HG02623 (cell line): ENCODE data around the gene NACA.
A peak's percentile ranks its signal among the peaks of the same experiment; 100 is the strongest.
"Not testable (repeated sequence)": the region's sequence is repeated elsewhere in the genome, so short reads cannot be mapped to it uniquely, and the experiment has no call there.

Experiments used
- ATAC-seq: cut with Tn5 transposase; IDR thresholded peaks from one replicate; pipeline ENCODE4 v1.9.1; 2021; ENCODE audit warnings: moderate library complexity; ENCODE audit not compliant: unreplicated experiment

NACA gene

GRCh38 chr12:56724972-56725722, at the start of gene NACA:
NACA (minus strand) TSS chr12:56725299; CDS start chr12:56724521, 778 bp downstream.
- peak; percentile 95 for ATAC-seq

DNA sequence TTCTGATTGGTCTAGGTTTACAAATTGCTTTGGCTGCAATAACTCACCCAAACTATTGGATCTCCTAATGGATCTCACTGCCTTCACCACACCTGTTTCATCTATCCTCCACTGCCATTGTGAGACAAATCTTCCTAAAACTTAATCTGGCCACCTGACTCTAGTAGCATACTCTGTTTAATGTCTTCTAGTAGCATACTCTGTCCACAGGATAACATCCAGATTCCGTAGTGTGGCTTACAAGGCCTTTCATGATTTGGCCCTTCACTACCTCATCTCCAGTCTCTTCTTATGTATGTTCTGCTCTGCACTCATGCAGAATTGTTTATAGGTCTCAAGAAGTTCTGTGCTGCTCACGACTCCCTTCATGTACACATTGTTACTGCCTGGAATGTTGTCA, 48.0 kb upstream of the NACA start:
- ATAC-seq, result no peak

- no peak for ATAC-seq
Observed at GRCh38 chr12:56772625-56773024, 47.5 kb upstream of the NACA start.

DNA sequence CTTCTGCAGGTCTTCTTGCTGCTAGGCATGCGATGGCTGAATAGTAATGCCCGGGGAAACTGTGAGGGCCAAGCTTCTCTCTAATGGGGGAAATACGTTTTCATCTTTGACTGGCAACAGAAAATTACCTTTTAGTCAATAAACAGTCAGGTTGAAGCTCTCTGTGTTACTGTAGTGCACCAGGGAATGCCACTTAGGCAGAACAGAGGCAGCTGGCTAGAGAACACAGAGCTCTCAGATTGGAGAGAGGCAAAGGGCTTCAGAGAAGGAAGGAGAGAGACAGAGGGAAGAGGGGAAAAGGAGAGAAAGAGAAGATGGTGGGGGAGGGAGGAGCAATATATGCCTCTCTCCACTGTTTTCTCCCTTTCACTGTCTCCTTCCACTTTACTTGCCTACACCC, 44.8 kb upstream of the NACA start:
- no peak for ATAC-seq

DNA sequence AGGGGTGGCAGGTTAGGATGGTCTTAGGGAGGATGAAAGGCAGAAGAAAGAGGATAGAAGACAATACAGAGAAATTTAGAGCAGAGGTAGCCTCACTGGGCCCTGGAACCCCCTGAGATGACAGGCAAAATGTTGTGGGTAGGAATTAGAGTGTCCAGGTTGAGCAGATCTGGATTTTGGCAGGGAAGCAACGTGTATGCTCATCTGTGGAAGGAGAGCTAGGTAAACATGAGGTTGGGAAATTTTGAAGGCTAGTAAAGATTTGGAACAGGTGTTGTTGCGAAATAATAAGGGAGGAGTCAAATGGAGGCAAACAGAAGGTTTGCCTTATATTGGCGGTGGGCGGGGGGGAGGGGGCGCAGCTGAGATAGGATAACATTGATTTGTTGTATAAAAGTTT, 43.3 kb upstream of the NACA start:
- ATAC-seq, result no peak

DNA sequence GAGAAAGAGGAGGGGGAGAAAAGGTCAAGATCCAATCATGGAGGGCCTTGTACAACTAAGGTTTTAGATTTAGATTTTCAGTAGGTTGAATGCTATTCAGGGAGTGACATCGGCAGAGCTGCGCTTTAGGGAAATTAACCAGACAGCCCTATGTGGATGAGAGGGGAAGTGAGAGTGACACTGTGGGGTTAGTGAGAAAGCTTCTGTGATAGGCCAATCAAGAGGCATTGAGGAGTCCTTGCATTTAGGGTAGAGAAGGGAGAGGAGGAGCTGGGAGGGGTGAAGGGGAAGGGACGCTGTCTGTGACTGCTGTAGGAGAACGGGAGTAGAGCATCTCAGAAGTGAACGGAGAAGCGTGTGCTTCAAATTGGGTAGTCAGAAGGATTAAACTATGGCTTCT, 41.4 kb upstream of the NACA start:
- ATAC-seq, result peak; percentile 98

GRCh38 chr12:56763753-56764657, 38.9 kb upstream of the NACA start:
- no peak for ATAC-seq

DNA sequence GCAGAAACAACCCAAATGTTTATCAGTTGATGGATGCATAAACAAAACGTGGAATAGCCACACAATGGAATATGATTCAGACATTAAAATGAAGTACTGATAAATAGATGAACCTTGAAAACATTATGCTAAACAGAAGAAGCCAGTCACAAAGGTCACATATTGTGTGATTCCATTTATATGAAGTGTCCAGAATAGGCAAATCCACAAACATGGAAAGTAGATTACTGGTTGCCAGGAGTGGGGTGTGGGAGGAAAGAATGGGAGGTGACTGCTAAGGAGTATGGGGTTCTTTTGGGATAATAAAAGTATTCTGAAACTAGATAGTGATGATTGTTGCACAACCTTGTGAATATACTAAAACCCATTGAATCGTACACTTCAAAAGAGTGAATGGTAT, 36.7 kb upstream of the NACA start:
- no peak for ATAC-seq

- ATAC-seq, result no peak
Observed at GRCh38 chr12:56760460-56760859, 35.4 kb upstream of the NACA start.

DNA sequence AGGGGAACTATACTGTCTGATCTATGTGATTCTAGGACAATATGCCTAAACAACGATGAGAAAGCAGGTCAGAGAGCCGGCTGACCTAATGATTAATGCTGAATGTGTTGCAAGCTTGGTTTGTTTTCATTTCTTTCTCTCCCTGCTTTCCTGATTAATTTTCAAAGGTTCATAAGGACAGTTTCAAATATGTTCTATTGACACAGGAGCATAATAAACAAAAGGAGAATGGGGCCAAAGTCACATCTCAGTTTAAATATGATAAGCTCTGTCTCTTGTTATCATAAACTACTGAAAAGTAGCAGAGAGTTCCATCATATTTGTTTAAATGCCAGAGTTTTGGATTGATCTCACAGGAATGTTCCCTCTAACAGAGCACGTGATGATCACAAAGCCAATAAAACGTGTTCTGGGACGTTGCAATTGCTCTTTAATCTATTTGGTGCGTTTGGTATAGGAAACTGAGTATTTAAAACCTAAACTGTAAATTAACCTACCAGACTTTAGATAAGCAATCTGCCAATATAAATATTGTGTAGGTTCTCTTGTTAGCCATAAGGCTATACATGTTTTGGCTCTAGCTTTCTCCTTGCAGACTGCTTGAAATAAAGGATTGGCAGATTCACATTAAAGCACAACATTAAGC, 34.3 kb upstream of the NACA start:
- ATAC-seq, result no peak

- no peak for ATAC-seq
Observed at GRCh38 chr12:56758728-56759262, 33.7 kb upstream of the NACA start.

DNA sequence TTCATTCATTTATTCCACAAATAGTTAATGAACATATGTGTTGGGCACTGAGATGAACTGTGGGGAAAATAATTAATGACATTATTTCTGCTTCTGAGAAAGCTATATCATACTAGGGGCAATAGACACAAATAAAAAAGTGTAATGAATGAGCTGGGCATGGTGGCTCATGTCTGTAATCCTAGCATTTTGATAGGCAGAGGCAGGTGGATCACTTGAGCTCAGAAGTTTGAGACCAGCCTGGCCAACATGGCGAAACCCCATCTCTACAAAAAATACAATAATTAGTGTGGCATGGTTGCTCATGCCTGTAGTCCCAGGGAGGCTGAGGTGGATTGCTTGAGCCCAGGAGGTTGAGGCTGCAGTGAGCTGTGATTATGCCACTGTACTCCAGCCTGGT, 32.9 kb upstream of the NACA start:
- not testable (repeated sequence) for ATAC-seq

- no peak for ATAC-seq
Observed at GRCh38 chr12:56753566-56753965, 28.5 kb upstream of the NACA start.

DNA sequence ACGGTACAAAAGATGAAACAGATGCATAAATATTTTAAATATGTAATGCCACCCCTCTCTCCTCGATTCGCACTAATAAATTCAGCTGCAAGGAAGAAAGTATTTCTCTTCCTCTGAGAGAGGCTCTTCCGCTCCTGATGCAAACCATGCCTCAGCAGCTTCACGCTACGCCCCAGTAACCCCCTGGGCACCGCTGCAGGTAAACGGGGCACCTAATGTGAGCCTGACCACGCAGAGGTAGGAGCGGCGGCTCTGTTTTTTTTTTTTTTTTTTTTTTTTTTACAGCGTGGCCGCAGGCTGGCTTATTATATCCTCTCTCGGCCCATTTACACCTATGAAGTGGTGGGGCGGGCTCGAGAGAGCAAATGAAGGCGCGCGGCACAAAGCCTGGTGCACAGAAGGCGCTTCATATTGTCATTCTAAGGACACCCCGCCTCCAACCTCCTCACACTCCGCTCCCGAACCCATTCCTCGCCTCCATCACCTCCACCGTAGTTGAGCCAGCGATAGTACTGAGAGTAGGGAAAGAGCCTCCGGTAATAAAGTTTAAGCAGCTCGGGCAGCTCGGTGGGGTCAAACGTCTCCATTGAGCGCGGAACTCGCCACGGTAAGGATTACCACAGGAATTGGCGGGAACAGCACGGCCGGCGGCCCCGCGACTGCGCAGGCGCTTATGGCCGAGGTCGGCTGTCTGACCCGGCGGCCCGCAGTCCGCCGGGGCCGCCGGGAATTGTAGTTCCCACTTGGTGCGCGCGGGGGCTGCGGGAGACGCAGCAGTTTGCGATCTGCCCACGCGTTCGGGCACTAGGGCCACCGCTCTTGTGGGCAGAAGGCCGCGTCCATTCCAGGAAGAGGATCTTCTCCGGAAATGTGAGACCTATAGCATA, 26.9 kb upstream of the NACA start, which contains the start of gene PRIM1:
TSS of gene PRIM1 (minus strand) at position 612 of the 887 bp plus-strand sequence. CDS start at position 587, 25 bp downstream.
- peak; percentile 76 for ATAC-seq

DNA sequence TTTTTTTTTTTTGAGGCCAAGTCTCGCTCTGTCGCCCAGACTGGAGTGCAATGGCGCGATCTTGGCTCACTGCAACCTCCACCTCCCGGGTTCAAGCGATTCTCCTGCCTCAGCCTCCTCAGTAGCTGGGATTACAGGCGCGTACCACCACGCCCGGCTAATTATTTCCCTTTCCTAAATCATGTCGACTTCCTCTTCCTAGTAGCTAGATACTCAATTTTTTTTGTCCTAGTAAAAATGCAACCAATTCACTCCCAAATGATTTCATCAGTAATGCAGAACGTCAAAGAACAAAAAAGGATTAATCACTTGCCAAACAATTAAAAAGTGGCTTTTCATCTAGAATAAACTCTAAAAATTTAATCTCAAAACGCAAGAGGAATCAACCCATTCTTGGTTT, 25.5 kb upstream of the NACA start:
- ATAC-seq, result not testable (repeated sequence)

GRCh38 chr12:56749853-56750252, 24.8 kb upstream of the NACA start:
- no peak for ATAC-seq

- ATAC-seq, result no peak
Observed at GRCh38 chr12:56749359-56749758, 24.3 kb upstream of the NACA start.

- no peak for ATAC-seq
Observed at GRCh38 chr12:56728139-56728861, 3.2 kb upstream of the NACA start.

GRCh38 chr12:56726196-56726675, 1.1 kb upstream of the NACA start:
- ATAC-seq, result not testable (repeated sequence)
